Mesothelial cell of epicardium (in vitro differentiated cells): ENCODE measurements around the gene ST6GAL1. TPM values are rescaled to one million over a fixed set of nuclear protein-coding genes. Genes with fewer than 3 reads are reported as not detected.

ENCODE experiments used
- DNase-seq, 2 experiments: peaks; one replicate each; pipeline ENCODE4 v3.0.0; 2021; ENCODE audit warnings: low spot score in 2 of 2; ENCODE audit not compliant: unreplicated experiment in 2 of 2
- H3K27ac Mint-ChIP-seq: 2 replicates; pipeline ENCODE4 v1.8.0; 2021; ENCODE audit warnings: mixed read lengths
- H3K27me3 Mint-ChIP-seq: 2 replicates; pipeline ENCODE4 v1.8.0; 2021; ENCODE audit warnings: low read depth, mixed read lengths
- H3K36me3 Mint-ChIP-seq: 2 replicates; pipeline ENCODE4 v1.8.0; 2021; ENCODE audit warnings: mixed read lengths
- H3K4me1 Mint-ChIP-seq: 2 replicates; pipeline ENCODE4 v1.8.0; 2021; ENCODE audit warnings: mixed read lengths
- H3K4me3 Mint-ChIP-seq: 2 replicates; pipeline ENCODE4 v1.8.0; 2021; ENCODE audit warnings: mild to moderate bottlenecking, moderate library complexity, mixed read lengths
- H3K9me3 Mint-ChIP-seq: 2 replicates; pipeline ENCODE4 v1.8.0; 2021; ENCODE audit warnings: mixed read lengths
- total RNA-seq: library from RNA; stranded (reverse); gene quantifications from 3 replicates; pipeline ENCODE4 v1.2.1, GENCODE V29; 2021
- TF ChIP-seq, protein P1 (sequence below): fragments of 200-600 bp; sonication (generic); IDR thresholded peaks from one replicate; pipeline ENCODE4 v1.5.0; 2021; ENCODE audit warnings: antibody characterized with exemption; ENCODE audit not compliant: unreplicated experiment

The ST6GAL1 gene
- total RNA-seq, 1 donor from 2014 or later, result 50.3 TPM

DNA sequence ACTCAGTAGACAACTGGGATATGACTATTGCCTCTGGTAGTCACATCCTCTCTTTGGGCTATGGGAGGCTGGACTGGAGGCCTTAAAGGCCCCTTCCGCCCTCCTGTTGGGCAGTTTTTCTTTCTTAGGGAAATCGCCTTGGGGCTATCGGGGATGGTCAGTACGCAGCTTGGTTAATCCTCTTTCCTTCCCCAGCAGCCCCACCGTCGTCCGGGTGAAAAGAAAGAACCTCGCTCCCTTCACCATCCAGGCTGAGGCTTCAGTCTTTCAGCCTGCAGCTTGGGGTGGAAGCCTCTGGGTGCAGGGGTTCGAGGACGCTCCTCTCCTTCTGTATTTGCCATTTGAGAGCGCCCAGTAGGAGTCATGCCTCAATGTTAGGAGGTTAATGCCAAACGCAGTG, 641 bp upstream of the ST6GAL1 start:
- no peak for DNase-seq
- Mint-ChIP-seq H3K27ac (no peak overlapping the region), H3K36me3 (peaks cover 5% of the 10 kb centered on the region), H3K4me3 (peak overlapping the region; percentile 93), H3K4me1 (peaks cover 24% of the 10 kb centered on the region), H3K9me3 (no peaks in the 10 kb centered on the region), H3K27me3 (peaks cover 16% of the 10 kb centered on the region)
- TF ChIP-seq, protein P1, sequence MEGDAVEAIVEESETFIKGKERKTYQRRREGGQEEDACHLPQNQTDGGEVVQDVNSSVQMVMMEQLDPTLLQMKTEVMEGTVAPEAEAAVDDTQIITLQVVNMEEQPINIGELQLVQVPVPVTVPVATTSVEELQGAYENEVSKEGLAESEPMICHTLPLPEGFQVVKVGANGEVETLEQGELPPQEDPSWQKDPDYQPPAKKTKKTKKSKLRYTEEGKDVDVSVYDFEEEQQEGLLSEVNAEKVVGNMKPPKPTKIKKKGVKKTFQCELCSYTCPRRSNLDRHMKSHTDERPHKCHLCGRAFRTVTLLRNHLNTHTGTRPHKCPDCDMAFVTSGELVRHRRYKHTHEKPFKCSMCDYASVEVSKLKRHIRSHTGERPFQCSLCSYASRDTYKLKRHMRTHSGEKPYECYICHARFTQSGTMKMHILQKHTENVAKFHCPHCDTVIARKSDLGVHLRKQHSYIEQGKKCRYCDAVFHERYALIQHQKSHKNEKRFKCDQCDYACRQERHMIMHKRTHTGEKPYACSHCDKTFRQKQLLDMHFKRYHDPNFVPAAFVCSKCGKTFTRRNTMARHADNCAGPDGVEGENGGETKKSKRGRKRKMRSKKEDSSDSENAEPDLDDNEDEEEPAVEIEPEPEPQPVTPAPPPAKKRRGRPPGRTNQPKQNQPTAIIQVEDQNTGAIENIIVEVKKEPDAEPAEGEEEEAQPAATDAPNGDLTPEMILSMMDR, result no peak

DNA sequence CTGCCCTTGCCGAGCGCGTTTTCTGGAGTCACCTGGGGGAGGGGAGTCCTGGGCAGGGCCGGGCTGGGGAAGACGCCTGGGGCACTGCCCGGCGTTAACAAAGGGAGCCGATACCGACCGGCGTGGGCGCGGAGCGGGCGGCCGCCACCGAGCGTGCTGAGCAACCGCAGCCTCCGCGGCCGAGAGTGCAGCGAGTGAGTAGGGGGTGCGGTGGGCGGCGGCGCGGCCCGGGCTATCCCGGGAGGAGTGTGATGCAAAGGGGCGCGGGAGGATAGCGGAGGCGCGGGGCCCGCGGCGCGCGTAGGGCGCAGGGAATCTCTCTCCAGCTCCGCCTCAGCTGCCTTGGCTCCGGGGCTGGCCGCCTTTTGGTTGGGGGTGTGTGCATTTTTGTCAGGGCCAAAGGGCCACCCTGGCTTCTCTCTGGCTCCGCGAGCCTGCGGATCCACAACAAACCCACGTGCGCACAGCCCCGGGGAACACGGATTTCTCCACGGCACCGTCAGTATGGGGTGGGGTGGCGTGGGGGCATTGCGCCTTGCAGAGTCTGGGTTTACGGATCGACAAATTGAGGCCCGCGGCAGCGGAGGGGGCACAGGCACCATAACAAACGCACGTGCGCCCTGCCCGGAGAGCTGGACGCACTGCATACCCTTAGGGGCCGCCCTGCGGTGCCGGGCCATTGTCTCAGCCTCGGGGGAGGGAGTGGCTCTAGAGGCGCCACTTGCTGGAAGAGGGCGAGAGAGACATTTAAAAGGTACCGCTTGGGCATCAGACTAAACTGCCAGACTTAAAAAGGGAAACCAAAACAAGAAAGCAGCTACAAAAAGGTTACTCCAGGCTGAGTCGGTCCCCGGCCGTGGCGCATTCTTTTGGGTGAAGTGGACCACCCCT, 560 bp downstream of the ST6GAL1 start:
- peak in 1 of 2 experiments; percentile 70 for DNase-seq
- Mint-ChIP-seq H3K9me3 (no peaks in the 10 kb centered on the region), H3K27ac (peak overlapping the region; percentile 85), H3K4me3 (peak overlapping the region; percentile 93), H3K4me1 (peaks cover 21% of the 10 kb centered on the region), H3K36me3 (peaks cover 13% of the 10 kb centered on the region), H3K27me3 (peaks cover 16% of the 10 kb centered on the region)
- TF ChIP-seq, protein P1, result no peak

DNA sequence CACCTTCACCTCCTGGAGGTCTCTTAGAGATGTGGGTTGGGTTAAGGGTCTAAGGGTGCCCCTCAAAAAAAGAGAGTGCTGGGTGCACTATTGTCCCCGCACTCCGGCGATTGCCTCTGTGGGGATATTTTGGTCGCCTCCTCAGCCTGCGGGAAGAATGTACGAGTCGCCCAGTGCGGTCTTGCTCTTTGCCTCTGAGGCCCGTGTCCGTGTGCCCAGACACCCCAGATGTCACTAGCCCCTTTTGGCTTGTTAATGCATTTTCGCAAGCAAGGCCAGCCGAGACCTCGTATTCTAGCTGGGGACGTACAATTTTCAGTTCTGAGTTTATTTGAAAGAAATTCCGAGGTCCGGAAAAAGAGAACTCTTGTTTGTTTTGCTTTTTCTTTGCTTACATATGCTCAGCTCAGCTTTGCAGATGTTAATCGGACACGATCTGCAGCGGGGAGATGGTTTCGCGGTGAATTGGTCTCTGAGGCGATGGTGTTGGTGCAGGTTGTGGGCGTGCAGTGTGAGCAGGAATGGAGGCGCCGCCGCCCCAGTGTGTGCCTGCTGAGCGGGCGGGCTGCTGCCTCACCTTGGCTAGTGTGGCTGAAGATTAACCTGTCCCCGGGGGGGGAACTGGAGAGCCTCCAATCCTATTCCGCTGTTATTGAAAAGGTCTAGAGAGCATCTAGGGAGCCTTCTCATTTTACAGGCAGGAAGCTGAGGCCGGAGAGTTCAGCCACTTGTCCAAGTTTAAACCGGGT, 1.4 kb downstream of the ST6GAL1 start:
- Mint-ChIP-seq H3K27me3 (peaks cover 16% of the 10 kb centered on the region), H3K36me3 (peaks cover 13% of the 10 kb centered on the region), H3K27ac (peak overlapping the region; percentile 85), H3K9me3 (no peaks in the 10 kb centered on the region), H3K4me3 (peak overlapping the region; percentile 93), H3K4me1 (peaks cover 21% of the 10 kb centered on the region)
- DNase-seq, result no peak
- TF ChIP-seq, protein P1, result no peak

DNA sequence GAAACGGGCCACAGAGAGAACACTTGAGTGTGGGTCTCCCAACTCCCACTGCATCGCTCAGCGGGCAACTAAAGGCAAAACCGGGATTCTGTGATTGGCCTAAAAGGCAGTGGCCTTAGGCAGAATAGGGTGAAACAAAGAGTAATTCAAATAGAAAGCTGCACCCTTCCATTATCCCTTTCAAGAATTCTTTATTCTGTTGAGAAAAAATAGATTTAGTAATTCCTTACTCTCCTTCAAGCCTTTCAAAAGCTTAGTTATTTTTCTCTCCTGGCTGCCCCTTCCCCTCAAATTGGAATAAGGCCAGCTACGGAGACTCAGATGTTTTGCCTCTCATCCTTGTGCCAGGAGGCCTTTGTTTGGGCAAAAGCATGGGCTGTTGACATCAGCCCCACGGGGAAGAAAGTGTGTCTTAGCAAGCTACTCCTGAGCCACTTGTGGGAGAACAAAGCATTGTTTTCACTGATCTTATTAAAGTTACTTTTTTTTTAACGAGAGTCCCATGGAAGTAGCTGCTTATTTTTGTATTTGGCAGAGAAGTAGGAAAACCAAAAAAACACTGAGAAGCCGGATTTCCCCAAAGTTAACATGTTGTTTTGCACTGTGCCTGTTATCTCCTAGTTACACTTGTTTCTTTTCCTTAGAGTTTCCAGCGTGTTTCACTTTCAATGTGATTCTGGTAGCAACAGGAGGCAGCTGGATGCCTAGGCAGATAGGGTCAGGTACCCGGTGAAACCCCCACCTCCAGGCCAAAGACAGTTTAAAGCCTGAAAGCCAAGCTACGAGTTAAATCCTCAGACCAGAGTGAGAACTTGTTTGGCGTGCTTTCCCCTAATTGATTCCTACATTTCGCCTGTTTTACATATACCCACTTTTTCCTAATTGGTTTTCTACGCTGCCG, 2.2 kb downstream of the ST6GAL1 start:
- H3K27ac Mint-ChIP-seq, result peak overlapping the region; percentile 89
- peaks cover 21% of the 10 kb centered on the region for H3K4me1 Mint-ChIP-seq
- H3K9me3 Mint-ChIP-seq, result no peaks in the 10 kb centered on the region
- H3K36me3 Mint-ChIP-seq, result peaks cover 15% of the 10 kb centered on the region
- H3K27me3 Mint-ChIP-seq, result peaks cover 16% of the 10 kb centered on the region
- TF ChIP-seq, protein P1, result no peak
- DNase-seq, result no peak
- peak overlapping the region; percentile 93 for H3K4me3 Mint-ChIP-seq

DNA sequence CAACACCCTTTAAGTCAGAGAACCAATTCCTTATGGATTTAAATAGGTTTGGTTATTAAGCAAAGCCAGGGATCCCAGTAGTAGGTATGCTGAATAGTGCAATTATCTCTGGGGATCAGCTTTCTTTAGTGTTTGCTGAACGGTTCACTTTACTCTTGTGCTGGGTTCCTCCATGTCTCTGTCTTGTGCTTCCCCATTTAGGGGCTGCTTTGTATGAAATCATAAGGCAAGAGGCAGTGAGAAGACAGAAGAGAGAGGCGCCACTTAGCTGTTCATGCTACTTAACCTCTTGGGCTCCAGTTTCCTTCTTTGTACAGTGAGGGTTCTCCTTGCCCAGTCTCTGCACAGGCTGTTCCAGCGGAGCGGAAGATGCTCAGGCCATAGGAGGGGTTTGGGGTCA, 3.5 kb downstream of the ST6GAL1 start:
- H3K36me3 Mint-ChIP-seq, result peaks cover 15% of the 10 kb centered on the region
- peaks cover 15% of the 10 kb centered on the region for H3K27me3 Mint-ChIP-seq
- DNase-seq, result no peak
- peaks cover 28% of the 10 kb centered on the region for H3K4me1 Mint-ChIP-seq
- H3K4me3 Mint-ChIP-seq, result no peak overlapping the region
- H3K27ac Mint-ChIP-seq, result no peak overlapping the region
- TF ChIP-seq, protein P1, result no peak
- H3K9me3 Mint-ChIP-seq, result no peaks in the 10 kb centered on the region
